HepG2 (cell line): Measurements from ENCODE around the gene FNIP2. TPM values are rescaled to one million over a fixed set of nuclear protein-coding genes. Genes with fewer than 3 reads are reported as not detected.

Experiments used
- ARID2 ChIP-seq: sonication (generic); formaldehyde crosslinking; IDR thresholded peaks from 2 replicates; pipeline ENCODE4 v1.8.1; 2022; ENCODE audit warnings: mild to moderate bottlenecking, missing genetic modification reagents, borderline replicate concordance
- ATF1 ChIP-seq: IDR thresholded peaks from 2 replicates; pipeline ENCODE4 v1.6.1; 2016; ENCODE audit warnings: mild to moderate bottlenecking, control low read depth
- CREB1 ChIP-seq, 2 experiments: fragments of 450-650 bp in 1 of 2; IDR thresholded peaks; 2 replicates each; pipeline ENCODE4 v1.6.1; 2016 to 2017; ENCODE audit warnings: control low read depth in 1 of 2, mild to moderate bottlenecking in 1 of 2, missing compliant biosample characterization in 1 of 2, missing genetic modification characterization in 1 of 2
- FOXJ3 ChIP-seq: sonication (generic); formaldehyde crosslinking; IDR thresholded peaks from 2 replicates; pipeline ENCODE4 v1.4.0; 2020; ENCODE audit warnings: missing genetic modification reagents, mild to moderate bottlenecking, borderline replicate concordance
- GATAD1 ChIP-seq: IDR thresholded peaks from 2 replicates; pipeline ENCODE4 v1.6.1; 2016; ENCODE audit warnings: missing genetic modification reagents, missing compliant biosample characterization
- HOMEZ ChIP-seq: IDR thresholded peaks from 2 replicates; pipeline ENCODE4 v1.6.1; 2016; ENCODE audit warnings: low read depth
- KLF16 ChIP-seq, 2 experiments: sonication (generic) in 1 of 2; formaldehyde crosslinking in 1 of 2; IDR thresholded peaks; 2 replicates each; pipeline versions ENCODE4 v1.6.1 to v1.8.0; 2016 to 2023; ENCODE audit warnings: missing genetic modification reagents in 2 of 2, missing compliant biosample characterization in 1 of 2
- LCORL ChIP-seq, 2 experiments: fragments of 450-650 bp in 1 of 2; sonication (generic) in 1 of 2; formaldehyde crosslinking in 1 of 2; IDR thresholded peaks; 2 replicates each; pipeline versions ENCODE4 v1.5.0 to v1.6.1; 2017 to 2020; ENCODE audit warnings: antibody characterized with exemption in 1 of 2, missing genetic modification reagents in 1 of 2
- MAZ ChIP-seq, 2 experiments: sonication (generic) in 1 of 2; formaldehyde crosslinking in 1 of 2; IDR thresholded peaks; 2 replicates each; pipeline versions ENCODE4 v1.5.0 to v1.6.1; 2012 to 2020; ENCODE audit warnings: low read depth in 2 of 2, mild to moderate bottlenecking in 2 of 2, borderline replicate concordance in 1 of 2, improper control_type of control experiment in 1 of 2, low read length in 1 of 2, missing genetic modification reagents in 1 of 2, moderate library complexity in 1 of 2
- MED1 ChIP-seq: sonication (generic); formaldehyde crosslinking; IDR thresholded peaks from 2 replicates; pipeline ENCODE4 v1.4.0; 2020; ENCODE audit warnings: missing genetic modification reagents
- PCBP1 ChIP-seq: fragments of 200-400 bp; formaldehyde crosslinking; IDR thresholded peaks from 2 replicates; pipeline ENCODE4 v1.6.1; 2017; ENCODE audit warnings: mild to moderate bottlenecking, low read depth, low read length, borderline replicate concordance
- RARA ChIP-seq: IDR thresholded peaks from 2 replicates; pipeline ENCODE4 v1.6.1; 2016; ENCODE audit warnings: missing genetic modification reagents, missing compliant biosample characterization
- SOX5 ChIP-seq: IDR thresholded peaks from 2 replicates; pipeline ENCODE4 v1.6.1; 2016; ENCODE audit warnings: borderline replicate concordance
- TARDBP ChIP-seq: sonication (generic); formaldehyde crosslinking; IDR thresholded peaks from 2 replicates; pipeline ENCODE4 v1.8.0; 2022; ENCODE audit warnings: mild to moderate bottlenecking, missing genetic modification reagents
- TCF12 ChIP-seq, 2 experiments: fragments of 450-650 bp in 1 of 2; sonication (generic) in 1 of 2; formaldehyde crosslinking in 1 of 2; IDR thresholded peaks; 2 replicates each; pipeline versions ENCODE4 v1.6.1 to v1.8.0; 2017 to 2022; ENCODE audit warnings: antibody characterized with exemption in 1 of 2, mild to moderate bottlenecking in 1 of 2, missing genetic modification reagents in 1 of 2, moderate library complexity in 1 of 2
- TFE3 ChIP-seq: IDR thresholded peaks from 2 replicates; pipeline ENCODE4 v1.6.1; 2016
- ZBTB44 ChIP-seq: sonication (generic); formaldehyde crosslinking; IDR thresholded peaks from 2 replicates; pipeline ENCODE4 v1.4.0; 2020; ENCODE audit warnings: missing genetic modification reagents
- ZIK1 ChIP-seq: sonication (generic); formaldehyde crosslinking; IDR thresholded peaks from 2 replicates; pipeline ENCODE4 v1.5.0; 2020; ENCODE audit warnings: mild to moderate bottlenecking, low read depth, missing genetic modification reagents, borderline replicate concordance
- ZMYM4 ChIP-seq: sonication (generic); formaldehyde crosslinking; IDR thresholded peaks from 2 replicates; pipeline ENCODE4 v1.8.1; 2023; ENCODE audit warnings: mild to moderate bottlenecking, missing genetic modification reagents
- ZNF562 ChIP-seq: sonication (generic); formaldehyde crosslinking; IDR thresholded peaks from 2 replicates; pipeline ENCODE4 v1.8.0; 2022; ENCODE audit warnings: missing genetic modification reagents, borderline replicate concordance
- ZNF670 ChIP-seq: sonication (generic); formaldehyde crosslinking; IDR thresholded peaks from 2 replicates; pipeline ENCODE4 v1.8.0; 2022; ENCODE audit warnings: mild to moderate bottlenecking, missing genetic modification reagents, borderline replicate concordance
- ZUFSP ChIP-seq: sonication (generic); formaldehyde crosslinking; IDR thresholded peaks from 2 replicates; pipeline ENCODE4 v1.9.0; 2021; ENCODE audit warnings: missing genetic modification reagents, mild to moderate bottlenecking, borderline replicate concordance
- polyA plus RNA-seq, 8 experiments: library from polyadenylated mRNA; depleted of rRNA in 3 of 8; stranded (reverse) in 7 of 8; unstranded in 1 of 8; fragments of >200 nt; fragmentation: Illumina TruSeq in 4 of 8; extraction: Trizol in 4 of 8; gene quantifications; 2 replicates each; pipeline versions ENCODE4 v1.2.1 to v1.2.3, GENCODE V29; 2011 to 2016; ENCODE audit warnings: low read depth in 4 of 8, missing spikeins in 1 of 8, mixed read lengths in 1 of 8; ENCODE audit not compliant: insufficient read depth in 1 of 8
- total RNA-seq, 5 experiments: library from RNA; depleted of rRNA; stranded (reverse); fragments of >200 nt; fragmentation: Illumina TruSeq; extraction: Trizol; gene quantifications; 2 replicates each; pipeline ENCODE4 v1.2.3, GENCODE V29; 2016; ENCODE audit warnings: low read depth in 1 of 5

FNIP2 gene
- total and polyA plus RNA-seq, 2 of the 13 experiments (the other 11 are each of a cell fraction or from before 2014, with no cell fraction given) = 15.5 to 21.0 TPM

GRCh38 chr4:158826882-158827281, 58.1 kb downstream of the FNIP2 start (continued):
- TF ChIP-seq TARDBP (CRISPR knock-in tag) (peak; percentile 84; the same call in 1 of the 2 replicates), KLF16 (CRISPR knock-in tag; IDR thresholded peaks at IDR 0.05) (peak in 1 of 2 experiments; percentile 34; a peak in 1 of 4 replicates), ZBTB44 (CRISPR knock-in tag) (0 out of 2 replicates have a peak, but pooled peaks have one; percentile 15), PCBP1 (no peak), MAZ (IDR thresholded peaks at IDR 0.05; ENCODE audit: borderline replicate concordance, low read depth, low read length) (no peak), MAZ (CRISPR knock-in tag; IDR thresholded peaks at IDR 0.05; ENCODE audit: low read depth) (no peak), ZIK1 (CRISPR knock-in tag) (no peak), GATAD1 (CRISPR knock-in tag) (peak; percentile 65), FOXJ3 (CRISPR knock-in tag) (peak; percentile 87; the same call in 1 of the 2 replicates), RARA (CRISPR knock-in tag) (peak; percentile 78), HOMEZ (CRISPR knock-in tag) (peak; percentile 90), CREB1 (IDR thresholded peaks at IDR 0.05) (no peak), CREB1 (CRISPR knock-in tag; IDR thresholded peaks at IDR 0.05) (peak; percentile 59), TCF12 (IDR thresholded peaks at IDR 0.05) (no peak), TCF12 (CRISPR knock-in tag; IDR thresholded peaks at IDR 0.05) (no peak), LCORL (IDR thresholded peaks at IDR 0.05) (no peak), LCORL (CRISPR knock-in tag; IDR thresholded peaks at IDR 0.05) (peak; percentile 71), SOX5 (CRISPR knock-in tag) (peak; percentile 90; the same call in 1 of the 2 replicates), ATF1 (CRISPR knock-in tag) (peak; percentile 57; the same call in 1 of the 2 replicates), ZUFSP (CRISPR knock-in tag) (no peak), ZNF670 (CRISPR knock-in tag) (0 out of 2 replicates have a peak, but pooled peaks have one; percentile 36), TFE3 (CRISPR knock-in tag) (peak; percentile 94), MED1 (peak; percentile 98), ARID2 (CRISPR knock-in tag) (0 out of 2 replicates have a peak, but pooled peaks have one; percentile 45), ZNF562 (CRISPR knock-in tag) (no peak), ZMYM4 (CRISPR knock-in tag) (peak; percentile 72)
